Kidney (tissue), 14 donors: ENCODE data around the gene NTNG1. TPM values are rescaled to one million over a fixed set of nuclear protein-coding genes. Genes with fewer than 3 reads are reported as not detected.

ENCODE experiments used
- DNase-seq, 5 donors: peaks; one replicate each; pipeline ENCODE4 v3.0.0-alpha.2; 2013 to 2020
- FAIRE-seq: peaks from 2 replicates; lab custom pipeline; 2012; peaks lifted over from hg19 to GRCh38; lab: Jason Lieb, UNC
- H3K27ac ChIP-seq, 2 donors: one replicate each; pipeline ENCODE4 v1.7.0; 2013; ENCODE audit warnings: low read depth in 2 of 2, low read length in 2 of 2, inconsistent platforms in 1 of 2
- H3K27me3 ChIP-seq: one replicate; pipeline ENCODE4 v1.7.1; 2013; ENCODE audit warnings: low read length, inconsistent platforms; ENCODE audit not compliant: control insufficient read depth, insufficient read depth
- H3K36me3 ChIP-seq, 3 donors: one replicate each; pipeline versions ENCODE4 v1.7.0 to v1.7.1; 2013; ENCODE audit warnings: low read length in 3 of 3, control low read depth in 1 of 3, inconsistent platforms in 1 of 3; ENCODE audit not compliant: insufficient read depth in 3 of 3, control insufficient read depth in 2 of 3
- H3K4me1 ChIP-seq, 3 donors: one replicate each; pipeline versions ENCODE4 v1.7.0 to v1.7.1; 2013; ENCODE audit warnings: low read length in 3 of 3, inconsistent platforms in 1 of 3, low read depth in 1 of 3; ENCODE audit not compliant: control insufficient read depth in 2 of 3, insufficient read depth in 2 of 3
- H3K4me3 ChIP-seq, 3 donors: one replicate each; pipeline versions ENCODE4 v1.7.0 to v1.8.1; 2013; ENCODE audit warnings: low read length in 3 of 3, control low read depth in 1 of 3, inconsistent platforms in 1 of 3
- H3K9ac ChIP-seq, 3 donors: one replicate each; pipeline versions ENCODE4 v1.7.0 to v1.7.1; 2013; ENCODE audit warnings: low read length in 3 of 3, control low read depth in 1 of 3, inconsistent platforms in 1 of 3
- H3K9me3 ChIP-seq, 3 donors: one replicate each; pipeline versions ENCODE4 v1.7.0 to v1.7.1; 2013; ENCODE audit warnings: low read length in 3 of 3, control low read depth in 1 of 3, inconsistent platforms in 1 of 3; ENCODE audit not compliant: control insufficient read depth in 2 of 3, insufficient read depth in 1 of 3
- CTCF ChIP-seq: IDR thresholded peaks from 3 replicates; pipeline ENCODE4 v1.5.1; 2012; ENCODE audit warnings: mild to moderate bottlenecking, moderate library complexity, borderline replicate concordance; ENCODE audit not compliant: insufficient read depth; ENCODE audit errors: extremely low read depth
- intact Hi-C: fragments of 100-400 bp; cut with DNase I; formaldehyde crosslinking; loops from one replicate; pipeline ENCODE4 v1.11.1; 2022
- polyA plus RNA-seq: library from polyadenylated mRNA; stranded (reverse); fragments of 350-450 nt; fragmentation: Illumina TruSeq; extraction: RNeasy Lipid Tissue Mini Kit (QIAGEN cat#74804); gene quantifications from one replicate; pipeline ENCODE4 v1.2.3, GENCODE V29; 2014; ENCODE audit warnings: low read depth, low replicate concordance; ENCODE audit not compliant: insufficient read depth
- total RNA-seq: library from RNA; stranded (reverse); fragmentation: NEBNext Ultra II Directional; extraction: Animal tissue kit (Norgen Biotek cat#: 25700); gene quantifications from one replicate; pipeline ENCODE4 v1.2.1, GENCODE V29; 2021
- donor health status: control.
- donor health status: control.
- donor health status: control.
- donor health status: control.
- donor health status: control.
- donor health status: DM: yes; HTN: yes; CAD: no.
- donor health status: Normal renal cell carcinoma (clear cell type).

NTNG1 gene
- total and polyA plus RNA-seq, 2 donors from 2014 or later: 2.8 to 7.7 TPM

- Histone ChIP-seq H3K9me3 (no peaks in the 10 kb centered on the region), H3K36me3 (no peaks in the 10 kb centered on the region), H3K9ac (no peak overlapping the region), H3K27me3 (no peaks in the 10 kb centered on the region), H3K27ac (no peak overlapping the region), H3K4me3 (no peak overlapping the region), H3K4me1 (no peaks in the 10 kb centered on the region)
- no peak for TF ChIP-seq CTCF
- DNase-seq (no peak), FAIRE-seq (no peak)
- intact Hi-C loops: no loop called here
These were observed 123.7 kb downstream of the NTNG1 start for GRCh38 chr1:107264561-107264960.

GRCh38 chr1:107267489-107267888 lies 126.7 kb downstream of the NTNG1 start:
- H3K27ac ChIP-seq: no peak overlapping the region
- TF ChIP-seq CTCF: no peak
- DNase-seq (no peak), FAIRE-seq (no peak)
- H3K9ac ChIP-seq: no peak overlapping the region
- no peaks in the 10 kb centered on the region for H3K36me3 ChIP-seq
- intact Hi-C loops: no loop called here
- H3K9me3 ChIP-seq: no peaks in the 10 kb centered on the region
- no peaks in the 10 kb centered on the region for H3K4me1 ChIP-seq
- H3K4me3 ChIP-seq: no peak overlapping the region
- no peaks in the 10 kb centered on the region for H3K27me3 ChIP-seq

GRCh38 chr1:107272321-107272720 lies 131.5 kb downstream of the NTNG1 start:
- H3K4me3 ChIP-seq: no peak overlapping the region
- no peak for DNase-seq
- no peaks in the 10 kb centered on the region for H3K4me1 ChIP-seq
- H3K9me3 ChIP-seq: no peaks in the 10 kb centered on the region
- H3K9ac ChIP-seq: no peak overlapping the region
- H3K36me3 ChIP-seq: no peaks in the 10 kb centered on the region
- no peak for TF ChIP-seq CTCF
- intact Hi-C loops: no loop called here
- H3K27ac ChIP-seq: no peak overlapping the region
- no peak for FAIRE-seq
- no peaks in the 10 kb centered on the region for H3K27me3 ChIP-seq

- no peaks in the 10 kb centered on the region for H3K36me3 ChIP-seq
- H3K9me3 ChIP-seq: no peaks in the 10 kb centered on the region
- TF ChIP-seq CTCF: no peak
- FAIRE-seq (no peak), DNase-seq (no peak)
- H3K4me3 ChIP-seq: no peak overlapping the region
- H3K4me1 ChIP-seq: no peaks in the 10 kb centered on the region
- no peaks in the 10 kb centered on the region for H3K27me3 ChIP-seq
- intact Hi-C loops: no loop called here
- no peak overlapping the region for H3K27ac ChIP-seq
- no peak overlapping the region for H3K9ac ChIP-seq
These were observed 132.7 kb downstream of the NTNG1 start for GRCh38 chr1:107273515-107273914.
